Transverse colon (tissue), 4 donors: ENCODE measurements around the gene PHOSPHO2. TPM values are rescaled to one million over a fixed set of nuclear protein-coding genes. Genes with fewer than 3 reads are reported as not detected.

ENCODE experiments used
- DNase-seq: peaks from one replicate; pipeline ENCODE4 v3.0.0-alpha.2; 2019
- H3K27ac ChIP-seq, 4 donors: fragments of 200-600 bp; sonication (generic); 2 replicates each; pipeline ENCODE4 v1.5.1; 2016 to 2018; ENCODE audit warnings: inconsistent platforms in 4 of 4
- H3K27me3 ChIP-seq: fragments of 200-600 bp; sonication (generic); 2 replicates; pipeline ENCODE4 v1.5.1; 2017; ENCODE audit warnings: inconsistent platforms
- H3K36me3 ChIP-seq, 4 donors: fragments of 200-600 bp; sonication (generic); 2 replicates each; pipeline ENCODE4 v1.5.1; 2017 to 2019; ENCODE audit warnings: inconsistent platforms in 4 of 4
- H3K4me1 ChIP-seq, 4 donors: fragments of 200-600 bp; sonication (generic); 2 replicates each; pipeline ENCODE4 v1.5.1; 2017 to 2020; ENCODE audit warnings: inconsistent platforms in 4 of 4
- H3K4me3 ChIP-seq, 4 donors: fragments of 200-600 bp; sonication (generic); 1 replicate in 1 of 4; 2 replicates in 3 of 4; pipeline versions ENCODE4 v1.5.1 to v1.6.1; 2017 to 2019; ENCODE audit warnings: inconsistent platforms in 4 of 4
- H3K9me3 ChIP-seq, 2 donors: fragments of 200-600 bp; sonication (generic); 2 replicates each; pipeline ENCODE4 v1.5.1; 2017 to 2019; ENCODE audit warnings: inconsistent platforms in 2 of 2
- EP300 ChIP-seq: sonication (generic); formaldehyde crosslinking; IDR thresholded peaks from one replicate; pipeline ENCODE4 v1.6.1; 2017; ENCODE audit warnings: antibody characterized with exemption, low read depth
- POLR2A ChIP-seq: fragments of 450-650 bp; IDR thresholded peaks from one replicate; pipeline ENCODE4 v1.6.1; 2016; ENCODE audit warnings: antibody characterized with exemption, mild to moderate bottlenecking, moderate library complexity
- POLR2AphosphoS5 ChIP-seq, 3 donors: sonication (generic); formaldehyde crosslinking; IDR thresholded peaks; one replicate each; pipeline ENCODE4 v1.6.1; 2016; ENCODE audit warnings: antibody characterized with exemption in 3 of 3
- WGBS, 2 donors: methylation state at CpG; one replicate each; pipeline ENCODE4 v1.1.5; 2018; ENCODE audit warnings: low coverage in 1 of 2; 5-methylcytosine and 5-hydroxymethylcytosine counted together
- in situ Hi-C, 4 donors: fragments of 200-750 bp; cut with MboI; loops; one replicate each; pipeline versions ENCODE4 v1.15.0 to v1.15.1; 2017; ENCODE audit warnings: low sequenced_read_pairs in 3 of 4, low pct_ligation_motif_present in 1 of 4, low pct_unique_long_range_greater_than_20kb in 1 of 4
- intact Hi-C: fragments of 100-400 bp; cut with DNase I; formaldehyde crosslinking; loops from one replicate; pipeline ENCODE4 v1.15.1; 2023; ENCODE audit warnings: low total_unique reads
- small RNA-seq, 4 donors: library from RNA; depleted of rRNA; stranded (forward); fragments of <200 nt; gene quantifications; one replicate each; pipeline ENCODE3, GENCODE V24; 2016
- total RNA-seq, 4 donors: library from RNA; depleted of rRNA; stranded (reverse); fragments of >200 nt; gene quantifications; one replicate each; pipeline ENCODE4 v1.1.0, GENCODE V29; 2016
- TF ChIP-seq, protein P1 (sequence below), 5 experiments: fragments of 200-600 bp in 3 of 5; fragments of 450-650 bp in 2 of 5; sonication (generic) in 3 of 5; IDR thresholded peaks; 1 replicate in 2 of 5; 2 replicates in 3 of 5; pipeline ENCODE4 v1.5.1; 2016 to 2017; ENCODE audit warnings: antibody characterized with exemption in 5 of 5, inconsistent platforms in 3 of 5, mild to moderate bottlenecking in 2 of 5, moderate library complexity in 1 of 5

PHOSPHO2 gene
- total RNA-seq, 4 donors from 2014 or later: 2.6 to 16.5 (median 7.7) TPM

DNA sequence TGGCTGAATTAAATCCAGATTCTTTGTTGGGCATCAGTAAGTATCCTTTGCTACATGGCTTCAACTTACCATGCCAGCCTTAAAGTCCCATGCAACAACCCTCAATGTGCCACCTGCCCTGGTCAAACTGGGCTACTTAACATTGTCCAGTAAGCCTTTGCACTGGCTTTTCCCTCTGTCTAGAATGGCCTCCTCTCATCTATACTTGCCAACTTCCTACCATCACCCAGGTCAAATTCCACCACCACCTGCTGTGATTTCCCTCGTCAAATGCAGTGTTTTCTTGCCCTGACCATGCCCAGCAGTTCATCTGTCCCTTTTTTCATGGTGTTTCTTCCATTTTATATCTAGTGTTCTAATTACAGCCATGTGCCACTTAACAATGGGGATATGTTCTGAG lies 45.1 kb downstream of the PHOSPHO2 start:
- 44% methylated on average over 1 of the region's 1 CpG for WGBS, 2 donors
- no peak for DNase-seq
- intact Hi-C loops: no loop called here
- Histone ChIP-seq H3K4me1 (peaks cover 0 to 18% (median 6%) of the 10 kb centered on the region in 4 donors), H3K4me3 (no peak overlapping the region), H3K9me3 (no peaks in the 10 kb centered on the region), H3K27me3 (no peaks in the 10 kb centered on the region), H3K36me3 (no peaks in the 10 kb centered on the region), H3K27ac (no peak overlapping the region)
- TF ChIP-seq, protein P1, sequence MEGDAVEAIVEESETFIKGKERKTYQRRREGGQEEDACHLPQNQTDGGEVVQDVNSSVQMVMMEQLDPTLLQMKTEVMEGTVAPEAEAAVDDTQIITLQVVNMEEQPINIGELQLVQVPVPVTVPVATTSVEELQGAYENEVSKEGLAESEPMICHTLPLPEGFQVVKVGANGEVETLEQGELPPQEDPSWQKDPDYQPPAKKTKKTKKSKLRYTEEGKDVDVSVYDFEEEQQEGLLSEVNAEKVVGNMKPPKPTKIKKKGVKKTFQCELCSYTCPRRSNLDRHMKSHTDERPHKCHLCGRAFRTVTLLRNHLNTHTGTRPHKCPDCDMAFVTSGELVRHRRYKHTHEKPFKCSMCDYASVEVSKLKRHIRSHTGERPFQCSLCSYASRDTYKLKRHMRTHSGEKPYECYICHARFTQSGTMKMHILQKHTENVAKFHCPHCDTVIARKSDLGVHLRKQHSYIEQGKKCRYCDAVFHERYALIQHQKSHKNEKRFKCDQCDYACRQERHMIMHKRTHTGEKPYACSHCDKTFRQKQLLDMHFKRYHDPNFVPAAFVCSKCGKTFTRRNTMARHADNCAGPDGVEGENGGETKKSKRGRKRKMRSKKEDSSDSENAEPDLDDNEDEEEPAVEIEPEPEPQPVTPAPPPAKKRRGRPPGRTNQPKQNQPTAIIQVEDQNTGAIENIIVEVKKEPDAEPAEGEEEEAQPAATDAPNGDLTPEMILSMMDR (IDR thresholded peaks at IDR 0.05): no peak
- TF ChIP-seq POLR2A (no peak), EP300 (no peak), POLR2AphosphoS5 (IDR thresholded peaks at IDR 0.05) (no peak)
- in situ Hi-C loops: no loop called here

DNA sequence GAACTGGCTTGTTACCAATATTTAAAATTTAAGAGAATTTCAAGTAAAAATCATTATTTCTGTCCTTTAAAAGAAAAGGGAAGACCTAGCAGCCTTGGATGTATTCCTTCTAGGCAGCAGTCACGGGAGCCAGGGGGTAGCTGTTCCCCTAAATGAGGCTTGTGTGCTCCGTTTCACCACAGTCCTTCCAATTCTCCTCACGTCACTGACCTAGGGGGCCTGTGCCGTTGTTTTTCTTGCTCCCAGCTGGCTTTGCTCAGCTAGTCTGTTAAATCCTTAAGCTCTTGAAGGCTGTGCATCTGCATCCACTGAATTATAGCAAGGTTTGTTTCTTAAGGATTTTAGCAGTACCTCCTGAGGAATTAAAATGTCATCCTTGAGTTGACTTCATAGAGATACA lies 49.3 kb downstream of the PHOSPHO2 start:
- 58 to 64% methylated on average over 3 to 4 of the region's 4 CpGs for WGBS, 2 donors
- DNase-seq: no peak
- intact Hi-C loops: no loop called here
- Histone ChIP-seq H3K4me1 (peaks cover 0 to 2% (median 0%) of the 10 kb centered on the region in 4 donors), H3K9me3 (no peaks in the 10 kb centered on the region), H3K27me3 (no peaks in the 10 kb centered on the region), H3K4me3 (no peak overlapping the region), H3K36me3 (no peaks in the 10 kb centered on the region), H3K27ac (peak overlapping the region in 1 of 4 donors; percentile 7)
- in situ Hi-C loops: no loop called here
- TF ChIP-seq POLR2A (no peak), EP300 (no peak), POLR2AphosphoS5 (IDR thresholded peaks at IDR 0.05) (no peak)
- TF ChIP-seq, protein P1 (IDR thresholded peaks at IDR 0.05): no peak

DNA sequence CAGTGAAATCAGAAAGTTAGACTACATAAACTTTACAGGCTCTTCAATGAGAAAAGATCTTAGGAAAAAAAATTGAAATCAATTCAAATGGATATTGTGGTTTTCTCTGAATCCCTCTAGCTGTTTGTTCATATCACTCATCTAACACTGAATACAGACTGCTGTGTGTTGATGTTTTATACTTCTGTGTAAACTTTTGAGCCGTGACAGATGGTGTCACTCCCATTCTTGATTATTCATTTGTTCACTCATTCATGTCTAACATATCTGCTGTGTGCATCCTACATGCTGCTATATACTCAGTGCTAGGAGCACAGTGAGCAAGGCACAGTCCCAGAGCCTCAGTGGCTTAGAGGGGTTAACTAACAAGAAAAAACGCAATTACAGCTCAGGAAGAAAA lies 52.0 kb downstream of the PHOSPHO2 start:
- no peak for DNase-seq
- no peaks in the 10 kb centered on the region for H3K9me3 ChIP-seq
- H3K27me3 ChIP-seq: no peaks in the 10 kb centered on the region
- in situ Hi-C loops: no loop called here
- H3K36me3 ChIP-seq: no peaks in the 10 kb centered on the region
- TF ChIP-seq, protein P1 (IDR thresholded peaks at IDR 0.05): no peak
- TF ChIP-seq POLR2A (no peak), EP300 (no peak), POLR2AphosphoS5 (IDR thresholded peaks at IDR 0.05) (no peak)
- H3K4me3 ChIP-seq: no peak overlapping the region
- no peak overlapping the region for H3K27ac ChIP-seq
- 61 to 83% methylated on average over 2 of the region's 2 CpGs for WGBS, 2 donors
- intact Hi-C loops: no loop called here
- H3K4me1 ChIP-seq: no peaks in the 10 kb centered on the region

DNA sequence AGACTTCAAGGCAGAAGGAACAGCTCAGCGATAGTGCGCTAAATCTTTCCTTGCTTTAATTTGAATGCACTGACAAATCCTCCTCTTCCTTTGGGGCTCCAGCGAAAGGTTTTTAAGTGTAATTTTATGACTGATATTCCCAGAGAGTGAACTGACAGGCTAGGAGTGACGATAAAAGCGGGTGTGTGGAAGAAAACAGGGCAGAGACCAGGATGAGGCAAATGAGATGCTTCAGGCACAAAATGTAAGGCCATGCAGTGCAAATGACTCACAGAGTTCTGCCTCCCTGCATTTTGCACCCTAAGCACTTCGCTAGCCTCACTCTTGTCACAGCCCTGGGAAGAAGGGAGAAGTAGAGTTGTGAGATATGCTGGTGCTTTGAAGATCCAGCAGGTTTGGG lies 54.0 kb downstream of the PHOSPHO2 start:
- TF ChIP-seq POLR2AphosphoS5 (IDR thresholded peaks at IDR 0.05) (no peak), EP300 (no peak), POLR2A (no peak)
- TF ChIP-seq, protein P1 (IDR thresholded peaks at IDR 0.05): no peak
- Histone ChIP-seq H3K9me3 (no peaks in the 10 kb centered on the region), H3K27me3 (no peaks in the 10 kb centered on the region), H3K36me3 (no peaks in the 10 kb centered on the region), H3K4me3 (no peak overlapping the region), H3K4me1 (no peaks in the 10 kb centered on the region), H3K27ac (no peak overlapping the region)
- 75 to 79% methylated on average over 4 to 6 of the region's 6 CpGs for WGBS, 2 donors
- intact Hi-C loops: no loop called here
- in situ Hi-C loops: no loop called here
- DNase-seq: no peak

Small RNA genes lying within 50 kb of the gene (small RNA-seq; reads per million reads assigned to genes)
- gene RF00432: 0 reads per million in 4 donors

Other genes starting within 250 kb of the PHOSPHO2 start
- 10 to 100 TPM in 1 of 4 donors, 1 to 10 TPM in 3; 1.6 to 12.3 (median 3.2) TPM for gene BBS5, start 215.0 kb upstream of the PHOSPHO2 start, total RNA-seq
- 1 to 10 TPM in 2 of 4 donors, not detected in 2; 1.1 to 3.4 TPM for gene KLHL41, start 184.8 kb upstream of the PHOSPHO2 start, total RNA-seq
- 10 to 100 TPM; 19.5 to 77.2 (median 64.7) TPM for gene FASTKD1, start 120.6 kb upstream of the PHOSPHO2 start, total RNA-seq
- 10 to 100 TPM; 25.9 to 55.7 (median 44.4) TPM for gene PPIG, start 110.1 kb upstream of the PHOSPHO2 start, total RNA-seq
- not detected for gene CFAP210, start 64 bp upstream of the PHOSPHO2 start, total RNA-seq
- gene KLHL23, start 39.4 kb downstream of the PHOSPHO2 start, total RNA-seq: 10 to 100 TPM in 2 of 4 donors, 1 to 10 TPM in 2; 5.2 to 17.5 (median 10.1) TPM
- 10 to 100 TPM; 28.3 to 55.3 (median 30.3) TPM for gene SSB, start 104.4 kb downstream of the PHOSPHO2 start, total RNA-seq
- gene METTL5, start 130.4 kb downstream of the PHOSPHO2 start, total RNA-seq: 10 to 100 TPM in 3 of 4 donors, not detected in 1; 10.5 to 35.7 (median 34.1) TPM
- gene UBR3, start 133.0 kb downstream of the PHOSPHO2 start, total RNA-seq: 10 to 100 TPM; 45.2 to 79.0 (median 74.1) TPM